ENCODE data around the gene IL4R. TPM values are rescaled to one million over a fixed set of nuclear protein-coding genes. Genes with fewer than 3 reads are reported as not detected.
A peak's percentile ranks its signal among the peaks of the same experiment; 100 is the strongest.

IL4R gene
- total and polyA plus RNA-seq, 10 of the 15 experiments (the other 5 are each of a cell fraction or from before 2014, with no cell fraction given) = 2.6 to 70.4 (median 36.6) TPM

- no peak for TF ChIP-seq NR2C1 (IDR thresholded peaks at IDR 0.05)
- TF ChIP-seq, protein P1, sequence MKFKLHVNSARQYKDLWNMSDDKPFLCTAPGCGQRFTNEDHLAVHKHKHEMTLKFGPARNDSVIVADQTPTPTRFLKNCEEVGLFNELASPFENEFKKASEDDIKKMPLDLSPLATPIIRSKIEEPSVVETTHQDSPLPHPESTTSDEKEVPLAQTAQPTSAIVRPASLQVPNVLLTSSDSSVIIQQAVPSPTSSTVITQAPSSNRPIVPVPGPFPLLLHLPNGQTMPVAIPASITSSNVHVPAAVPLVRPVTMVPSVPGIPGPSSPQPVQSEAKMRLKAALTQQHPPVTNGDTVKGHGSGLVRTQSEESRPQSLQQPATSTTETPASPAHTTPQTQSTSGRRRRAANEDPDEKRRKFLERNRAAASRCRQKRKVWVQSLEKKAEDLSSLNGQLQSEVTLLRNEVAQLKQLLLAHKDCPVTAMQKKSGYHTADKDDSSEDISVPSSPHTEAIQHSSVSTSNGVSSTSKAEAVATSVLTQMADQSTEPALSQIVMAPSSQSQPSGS (IDR thresholded peaks at IDR 0.05; ENCODE audit: low read length) = peak; percentile 66; the same call in 1 of the 2 replicates
- TF ChIP-seq, protein P2, sequence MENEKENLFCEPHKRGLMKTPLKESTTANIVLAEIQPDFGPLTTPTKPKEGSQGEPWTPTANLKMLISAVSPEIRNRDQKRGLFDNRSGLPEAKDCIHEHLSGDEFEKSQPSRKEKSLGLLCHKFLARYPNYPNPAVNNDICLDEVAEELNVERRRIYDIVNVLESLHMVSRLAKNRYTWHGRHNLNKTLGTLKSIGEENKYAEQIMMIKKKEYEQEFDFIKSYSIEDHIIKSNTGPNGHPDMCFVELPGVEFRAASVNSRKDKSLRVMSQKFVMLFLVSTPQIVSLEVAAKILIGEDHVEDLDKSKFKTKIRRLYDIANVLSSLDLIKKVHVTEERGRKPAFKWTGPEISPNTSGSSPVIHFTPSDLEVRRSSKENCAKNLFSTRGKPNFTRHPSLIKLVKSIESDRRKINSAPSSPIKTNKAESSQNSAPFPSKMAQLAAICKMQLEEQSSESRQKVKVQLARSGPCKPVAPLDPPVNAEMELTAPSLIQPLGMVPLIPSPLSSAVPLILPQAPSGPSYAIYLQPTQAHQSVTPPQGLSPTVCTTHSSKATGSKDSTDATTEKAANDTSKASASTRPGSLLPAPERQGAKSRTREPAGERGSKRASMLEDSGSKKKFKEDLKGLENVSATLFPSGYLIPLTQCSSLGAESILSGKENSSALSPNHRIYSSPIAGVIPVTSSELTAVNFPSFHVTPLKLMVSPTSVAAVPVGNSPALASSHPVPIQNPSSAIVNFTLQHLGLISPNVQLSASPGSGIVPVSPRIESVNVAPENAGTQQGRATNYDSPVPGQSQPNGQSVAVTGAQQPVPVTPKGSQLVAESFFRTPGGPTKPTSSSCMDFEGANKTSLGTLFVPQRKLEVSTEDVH (IDR thresholded peaks at IDR 0.05; ENCODE audit: low read depth, partially characterized antibody) = peak; percentile 22
- no peak for TF ChIP-seq POLR2AphosphoS2 (IDR thresholded peaks at IDR 0.05; ENCODE audit: low read depth, low read length)
- TF ChIP-seq GATAD2B (conservative IDR thresholded peaks at IDR 0.05; ENCODE audit: low read depth) = peak; percentile 87
- peak; percentile 34 for TF ChIP-seq MEF2B (IDR thresholded peaks at IDR 0.05; ENCODE audit: partially characterized antibody, poor library complexity, severe bottlenecking)
- no peak for TF ChIP-seq MYC (IDR thresholded peaks at IDR 0.05; ENCODE audit: insufficient read depth, insufficient read length, insufficient replicate concordance, low read length, severe bottlenecking)
- TF ChIP-seq DPF2 (IDR thresholded peaks at IDR 0.05) = peak; percentile 93
- no peak for TF ChIP-seq SREBF1 (IDR thresholded peaks at IDR 0.05; ENCODE audit: low read length)
- peak; percentile 71 to 81 for TF ChIP-seq IKZF2 (IDR thresholded peaks at IDR 0.05)
- peak; percentile 42; the same call in 1 of the 2 replicates for TF ChIP-seq ZNF24 (IDR thresholded peaks at IDR 0.05)
- no peak for TF ChIP-seq HCFC1 (IDR thresholded peaks at IDR 0.05; ENCODE audit: low read length)
- TF ChIP-seq NFYB (IDR thresholded peaks at IDR 0.05; ENCODE audit: insufficient read depth, low read depth, low read length) = no peak
- no peak for TF ChIP-seq KLF5 (IDR thresholded peaks at IDR 0.05; ENCODE audit: partially characterized antibody)
- TF ChIP-seq, protein P3, sequence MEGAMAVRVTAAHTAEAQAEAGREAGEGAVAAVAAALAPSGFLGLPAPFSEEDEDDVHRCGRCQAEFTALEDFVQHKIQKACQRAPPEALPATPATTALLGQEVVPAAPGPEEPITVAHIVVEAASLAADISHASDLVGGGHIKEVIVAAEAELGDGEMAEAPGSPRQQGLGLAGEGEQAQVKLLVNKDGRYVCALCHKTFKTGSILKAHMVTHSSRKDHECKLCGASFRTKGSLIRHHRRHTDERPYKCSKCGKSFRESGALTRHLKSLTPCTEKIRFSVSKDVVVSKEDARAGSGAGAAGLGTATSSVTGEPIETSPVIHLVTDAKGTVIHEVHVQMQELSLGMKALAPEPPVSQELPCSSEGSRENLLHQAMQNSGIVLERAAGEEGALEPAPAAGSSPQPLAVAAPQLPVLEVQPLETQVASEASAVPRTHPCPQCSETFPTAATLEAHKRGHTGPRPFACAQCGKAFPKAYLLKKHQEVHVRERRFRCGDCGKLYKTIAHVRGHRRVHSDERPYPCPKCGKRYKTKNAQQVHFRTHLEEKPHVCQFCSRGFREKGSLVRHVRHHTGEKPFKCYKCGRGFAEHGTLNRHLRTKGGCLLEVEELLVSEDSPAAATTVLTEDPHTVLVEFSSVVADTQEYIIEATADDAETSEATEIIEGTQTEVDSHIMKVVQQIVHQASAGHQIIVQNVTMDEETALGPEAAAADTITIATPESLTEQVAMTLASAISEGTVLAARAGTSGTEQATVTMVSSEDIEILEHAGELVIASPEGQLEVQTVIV (IDR thresholded peaks at IDR 0.05; ENCODE audit: borderline replicate concordance, partially characterized antibody) = no peak
- peak; percentile 71 for TF ChIP-seq NFIC (IDR thresholded peaks at IDR 0.05; ENCODE audit: low read depth, low read length)
- TF ChIP-seq, protein P4, sequence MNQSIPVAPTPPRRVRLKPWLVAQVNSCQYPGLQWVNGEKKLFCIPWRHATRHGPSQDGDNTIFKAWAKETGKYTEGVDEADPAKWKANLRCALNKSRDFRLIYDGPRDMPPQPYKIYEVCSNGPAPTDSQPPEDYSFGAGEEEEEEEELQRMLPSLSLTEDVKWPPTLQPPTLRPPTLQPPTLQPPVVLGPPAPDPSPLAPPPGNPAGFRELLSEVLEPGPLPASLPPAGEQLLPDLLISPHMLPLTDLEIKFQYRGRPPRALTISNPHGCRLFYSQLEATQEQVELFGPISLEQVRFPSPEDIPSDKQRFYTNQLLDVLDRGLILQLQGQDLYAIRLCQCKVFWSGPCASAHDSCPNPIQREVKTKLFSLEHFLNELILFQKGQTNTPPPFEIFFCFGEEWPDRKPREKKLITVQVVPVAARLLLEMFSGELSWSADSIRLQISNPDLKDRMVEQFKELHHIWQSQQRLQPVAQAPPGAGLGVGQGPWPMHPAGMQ (IDR thresholded peaks at IDR 0.05; ENCODE audit: borderline replicate concordance) = no peak
- peak; percentile 91 for TF ChIP-seq ZNF217 (IDR thresholded peaks at IDR 0.05)
- TF ChIP-seq, protein P5, sequence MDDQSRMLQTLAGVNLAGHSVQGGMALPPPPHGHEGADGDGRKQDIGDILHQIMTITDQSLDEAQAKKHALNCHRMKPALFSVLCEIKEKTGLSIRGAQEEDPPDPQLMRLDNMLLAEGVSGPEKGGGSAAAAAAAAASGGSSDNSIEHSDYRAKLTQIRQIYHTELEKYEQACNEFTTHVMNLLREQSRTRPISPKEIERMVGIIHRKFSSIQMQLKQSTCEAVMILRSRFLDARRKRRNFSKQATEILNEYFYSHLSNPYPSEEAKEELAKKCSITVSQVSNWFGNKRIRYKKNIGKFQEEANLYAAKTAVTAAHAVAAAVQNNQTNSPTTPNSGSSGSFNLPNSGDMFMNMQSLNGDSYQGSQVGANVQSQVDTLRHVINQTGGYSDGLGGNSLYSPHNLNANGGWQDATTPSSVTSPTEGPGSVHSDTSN (IDR thresholded peaks at IDR 0.05; ENCODE audit: insufficient replicate concordance, low read depth, low read length) = peak; percentile 49
These were observed 53.9 kb downstream of the IL4R start (continued) for GRCh38 chr16:27367461-27368357.
